ENCODE results near the gene ALKBH6. TPM values are rescaled to one million over a fixed set of nuclear protein-coding genes. Genes with fewer than 3 reads are reported as not detected.
A peak's percentile ranks its signal among the peaks of the same experiment; 100 is the strongest.

ALKBH6 gene
- total and polyA plus RNA-seq, 9 of the 15 experiments (the other 6 are each of a cell fraction or from before 2014, with no cell fraction given): 0.67 to 62.0 (median 34.5) TPM

GRCh38 chr19:35995048-35995993 lies 18.7 kb downstream of the ALKBH6 start, which contains the start of gene SDHAF1 (continued):
- TF ChIP-seq ZBTB17 (CRISPR knock-in tag; IDR thresholded peaks at IDR 0.05): no peak
- peak; percentile 41; the same call in 1 of the 2 replicates for TF ChIP-seq ATF1 (CRISPR knock-in tag; IDR thresholded peaks at IDR 0.05)
- peak; percentile 95 for TF ChIP-seq ATF1 (tag; IDR thresholded peaks at IDR 0.05)
- TF ChIP-seq PML (IDR thresholded peaks at IDR 0.05; ENCODE audit: low read length): 0 out of 2 replicates have a peak, but pooled peaks have one; percentile 43
- no peak for TF ChIP-seq STAG1 (CRISPR knock-in tag; IDR thresholded peaks at IDR 0.05; ENCODE audit: borderline replicate concordance)
- TF ChIP-seq GATAD2B (IDR thresholded peaks at IDR 0.05; ENCODE audit: borderline replicate concordance): no peak
- no peak for TF ChIP-seq CBX5 (IDR thresholded peaks at IDR 0.05; ENCODE audit: borderline replicate concordance, low read depth)
- TF ChIP-seq SMC3 (conservative IDR thresholded peaks at IDR 0.05; ENCODE audit: insufficient read depth, low read depth, low read length): no peak
- no peak for TF ChIP-seq IFI16 (CRISPR knock-in tag; IDR thresholded peaks at IDR 0.05)
- no peak for TF ChIP-seq HES1 (IDR thresholded peaks at IDR 0.05; ENCODE audit: low read depth)
- TF ChIP-seq PPARD (CRISPR knock-in tag; IDR thresholded peaks at IDR 0.05): no peak
- no peak for TF ChIP-seq ZNF146 (CRISPR knock-in tag; IDR thresholded peaks at IDR 0.05; ENCODE audit: unreplicated experiment)
- TF ChIP-seq CSDE1 (IDR thresholded peaks at IDR 0.05): no peak
- peak; percentile 92 for TF ChIP-seq ELF1 (tag; IDR thresholded peaks at IDR 0.05)
- 0 out of 2 replicates have a peak, but pooled peaks have one; percentile 84 for TF ChIP-seq RBM14 (IDR thresholded peaks at IDR 0.05; ENCODE audit: borderline replicate concordance, insufficient read depth, low read depth, low read length)
- no peak for TF ChIP-seq ZNF124 (CRISPR knock-in tag; IDR thresholded peaks at IDR 0.05)
- no peak for TF ChIP-seq TEAD4 (IDR thresholded peaks at IDR 0.05; ENCODE audit: low read length)
- peak; percentile 75; the same call in 1 of the 2 replicates for TF ChIP-seq TEAD4 (CRISPR knock-in tag; IDR thresholded peaks at IDR 0.05; ENCODE audit: borderline replicate concordance)
- peak; percentile 81 for TF ChIP-seq RB1 (IDR thresholded peaks at IDR 0.05; ENCODE audit: low read depth)
- TF ChIP-seq POLR2A (conservative IDR thresholded peaks at IDR 0.05): peak; percentile 88
- TF ChIP-seq CXXC5 (CRISPR knock-in tag; IDR thresholded peaks at IDR 0.05): peak; percentile 91
- peak; percentile 19; the same call in 1 of the 2 replicates for TF ChIP-seq FOXP4 (CRISPR knock-in tag; IDR thresholded peaks at IDR 0.05; ENCODE audit: borderline replicate concordance)
- peak; percentile 85 for TF ChIP-seq MBD2 (IDR thresholded peaks at IDR 0.05; ENCODE audit: borderline replicate concordance, low read depth)
- TF ChIP-seq MEIS2 (IDR thresholded peaks at IDR 0.05; ENCODE audit: partially characterized antibody): no peak
- 0 out of 4 replicates have a peak, but pooled peaks of 1 of the 2 experiments have one; percentile 20 for TF ChIP-seq UBTF (IDR thresholded peaks at IDR 0.05; ENCODE audit: borderline replicate concordance in 1 of 2, low read depth in 2 of 2, low read length in 2 of 2)

Data from K562 (cell line).